ENCODE measurements around the gene CHRNE.
A peak's percentile ranks its signal among the peaks of the same experiment; 100 is the strongest.

The CHRNE gene

GRCh38 chr17:4941319-4941610 is 38.4 kb upstream of the CHRNE start:
- Histone ChIP-seq H3K36me3 (peaks cover 65% of the 10 kb centered on the region), H3K4me3 (ENCODE audit: low read depth, low read length) (peak overlapping the region; percentile 95), H3K9me3 (ENCODE audit: severe bottlenecking) (no peaks in the 10 kb centered on the region), H3K27me3 (ENCODE audit: insufficient read depth, low read depth, severe bottlenecking) (no peaks in the 10 kb centered on the region), H3K27ac (peak overlapping the region; percentile 97)
- no peak for TF ChIP-seq CTCF (IDR thresholded peaks at IDR 0.05; ENCODE audit: low read depth, low read length)
- no peak for DNase-seq

- H3K9me3 ChIP-seq (ENCODE audit: severe bottlenecking): no peaks in the 10 kb centered on the region
- DNase-seq: peak; percentile 83
- H3K27ac ChIP-seq: peak overlapping the region; percentile 97
- no peak for TF ChIP-seq CTCF (IDR thresholded peaks at IDR 0.05; ENCODE audit: low read depth, low read length)
- H3K27me3 ChIP-seq (ENCODE audit: insufficient read depth, low read depth, severe bottlenecking): no peaks in the 10 kb centered on the region
- H3K4me3 ChIP-seq (ENCODE audit: low read depth, low read length): peak overlapping the region; percentile 95
- H3K36me3 ChIP-seq: peaks cover 60% of the 10 kb centered on the region
Measured at GRCh38 chr17:4940555-4941318, 37.8 kb upstream of the CHRNE start.

GRCh38 chr17:4939796-4940554 is 37.1 kb upstream of the CHRNE start, which contains the start of the genes RNF167 and SLC25A11:
Gene RNF167, plus strand, starts transcription at chr17:4940268. Its CDS starts 642 bp downstream, at chr17:4940910.
Gene SLC25A11, minus strand, starts transcription at chr17:4940046. Its CDS starts 136 bp downstream, at chr17:4939910.
- Histone ChIP-seq H3K27me3 (ENCODE audit: insufficient read depth, low read depth, severe bottlenecking) (no peaks in the 10 kb centered on the region), H3K27ac (peak within 1 kb of the TSS; percentile 97), H3K36me3 (peaks cover 52% of the 10 kb centered on the region), H3K9me3 (ENCODE audit: severe bottlenecking) (no peaks in the 10 kb centered on the region), H3K4me3 (ENCODE audit: low read depth, low read length) (peak within 1 kb of the TSS; percentile 95)
- peak; percentile 92 for DNase-seq
- TF ChIP-seq CTCF (IDR thresholded peaks at IDR 0.05; ENCODE audit: low read depth, low read length): no peak

- Histone ChIP-seq H3K36me3 (peaks cover 47% of the 10 kb centered on the region), H3K9me3 (ENCODE audit: severe bottlenecking) (no peaks in the 10 kb centered on the region), H3K27me3 (ENCODE audit: insufficient read depth, low read depth, severe bottlenecking) (no peaks in the 10 kb centered on the region), H3K27ac (peak overlapping the region; percentile 97), H3K4me3 (ENCODE audit: low read depth, low read length) (peak overlapping the region; percentile 95)
- TF ChIP-seq CTCF (IDR thresholded peaks at IDR 0.05; ENCODE audit: low read depth, low read length): no peak
- no peak for DNase-seq
Measured at GRCh38 chr17:4939546-4939795, 36.6 kb upstream of the CHRNE start.

- Histone ChIP-seq H3K9me3 (ENCODE audit: severe bottlenecking) (no peaks in the 10 kb centered on the region), H3K27me3 (ENCODE audit: insufficient read depth, low read depth, severe bottlenecking) (no peaks in the 10 kb centered on the region), H3K27ac (peak overlapping the region; percentile 97), H3K4me3 (ENCODE audit: low read depth, low read length) (peak overlapping the region; percentile 95), H3K36me3 (peaks cover 42% of the 10 kb centered on the region)
- no peak for TF ChIP-seq CTCF (IDR thresholded peaks at IDR 0.05; ENCODE audit: low read depth, low read length)
- DNase-seq: no peak
Measured at GRCh38 chr17:4938688-4939545, 36.0 kb upstream of the CHRNE start.
